ENCODE measurements around the gene ZMYND12.

DNA sequence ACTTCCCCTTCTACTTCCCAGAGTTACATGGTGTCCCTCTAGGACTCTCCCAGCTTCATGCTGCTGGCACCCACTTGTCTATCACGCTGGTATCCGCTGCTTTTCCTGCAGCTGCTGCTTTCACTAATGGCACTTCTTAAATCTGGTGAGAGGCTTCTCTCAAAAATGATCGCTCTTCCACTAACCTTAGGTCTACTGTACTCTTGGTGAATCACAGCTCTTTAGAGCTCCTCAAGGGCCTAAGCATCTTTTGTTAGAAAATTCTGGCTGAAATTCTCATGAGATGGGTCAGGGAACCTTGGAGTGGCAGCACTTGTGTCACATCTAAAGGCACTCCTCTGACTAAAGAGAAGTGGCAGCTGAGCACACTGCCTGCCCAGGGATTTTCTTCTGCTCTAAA lies 32.1 kb downstream of the ZMYND12 start:
- TF ChIP-seq, protein P1, sequence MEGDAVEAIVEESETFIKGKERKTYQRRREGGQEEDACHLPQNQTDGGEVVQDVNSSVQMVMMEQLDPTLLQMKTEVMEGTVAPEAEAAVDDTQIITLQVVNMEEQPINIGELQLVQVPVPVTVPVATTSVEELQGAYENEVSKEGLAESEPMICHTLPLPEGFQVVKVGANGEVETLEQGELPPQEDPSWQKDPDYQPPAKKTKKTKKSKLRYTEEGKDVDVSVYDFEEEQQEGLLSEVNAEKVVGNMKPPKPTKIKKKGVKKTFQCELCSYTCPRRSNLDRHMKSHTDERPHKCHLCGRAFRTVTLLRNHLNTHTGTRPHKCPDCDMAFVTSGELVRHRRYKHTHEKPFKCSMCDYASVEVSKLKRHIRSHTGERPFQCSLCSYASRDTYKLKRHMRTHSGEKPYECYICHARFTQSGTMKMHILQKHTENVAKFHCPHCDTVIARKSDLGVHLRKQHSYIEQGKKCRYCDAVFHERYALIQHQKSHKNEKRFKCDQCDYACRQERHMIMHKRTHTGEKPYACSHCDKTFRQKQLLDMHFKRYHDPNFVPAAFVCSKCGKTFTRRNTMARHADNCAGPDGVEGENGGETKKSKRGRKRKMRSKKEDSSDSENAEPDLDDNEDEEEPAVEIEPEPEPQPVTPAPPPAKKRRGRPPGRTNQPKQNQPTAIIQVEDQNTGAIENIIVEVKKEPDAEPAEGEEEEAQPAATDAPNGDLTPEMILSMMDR (IDR thresholded peaks at IDR 0.05; ENCODE audit: insufficient read depth, low read length, poor library complexity, severe bottlenecking), result no peak
- TF ChIP-seq EZH2phosphoT487 (conservative IDR thresholded peaks at IDR 0.05; ENCODE audit: low read length), result no peak

Measured in SU-DHL-6 (cell line).